Occipital lobe (tissue), 2 donors: ENCODE data around the gene IL12RB1. TPM values are rescaled to one million over a fixed set of nuclear protein-coding genes. Genes with fewer than 3 reads are reported as not detected.

ENCODE experiments used
- DNase-seq: peaks from one replicate; lab custom pipeline; 2025; lab: John Stamatoyannopoulos, UW
- total RNA-seq: library from RNA; depleted of rRNA; stranded (reverse); fragments of >200 nt; gene quantifications from one replicate; pipeline ENCODE4 v1.2.3, GENCODE V29; 2014

The IL12RB1 gene
- total RNA-seq, result 0.47 TPM

GRCh38 chr19:18086590-18087138 lies at the start of gene IL12RB1:
Gene IL12RB1, minus strand, starts transcription at chr19:18086934. Its CDS starts 111 bp downstream, at chr19:18086823.
- DNase-seq, result no peak

- DNase-seq, result no peak
Measured at GRCh38 chr19:18135712-18136584, 49.2 kb upstream of the IL12RB1 start.

GRCh38 chr19:18131841-18132596 lies 45.3 kb upstream of the IL12RB1 start:
- no peak for DNase-seq

GRCh38 chr19:18130523-18131242 lies 43.9 kb upstream of the IL12RB1 start:
- no peak for DNase-seq

GRCh38 chr19:18128805-18129204 lies 42.1 kb upstream of the IL12RB1 start:
- DNase-seq, result no peak

- DNase-seq, result no peak
Measured at GRCh38 chr19:18128044-18128443, 41.3 kb upstream of the IL12RB1 start.

- DNase-seq, result no peak
Measured at GRCh38 chr19:18126097-18126496, 39.4 kb upstream of the IL12RB1 start.

GRCh38 chr19:18123819-18124218 lies 37.1 kb upstream of the IL12RB1 start:
- no peak for DNase-seq

- DNase-seq, result no peak
Measured at GRCh38 chr19:18122860-18123795, 36.4 kb upstream of the IL12RB1 start.

GRCh38 chr19:18122424-18122823 lies 35.7 kb upstream of the IL12RB1 start:
- DNase-seq, result no peak

- DNase-seq, result no peak
Measured at GRCh38 chr19:18121166-18121565, 34.4 kb upstream of the IL12RB1 start.

GRCh38 chr19:18120127-18120526 lies 33.4 kb upstream of the IL12RB1 start:
- DNase-seq, result no peak

GRCh38 chr19:18119717-18120105 lies 33.0 kb upstream of the IL12RB1 start:
- DNase-seq, result peak; percentile 69

GRCh38 chr19:18119013-18119716 lies 32.4 kb upstream of the IL12RB1 start:
- no peak for DNase-seq

GRCh38 chr19:18118420-18119012 lies 31.8 kb upstream of the IL12RB1 start:
- DNase-seq, result no peak

GRCh38 chr19:18117692-18118378 lies 31.1 kb upstream of the IL12RB1 start:
- peak; percentile 83 for DNase-seq

GRCh38 chr19:18117364-18117691 lies 30.6 kb upstream of the IL12RB1 start:
- DNase-seq, result no peak

GRCh38 chr19:18114483-18114882 lies 27.7 kb upstream of the IL12RB1 start:
- DNase-seq, result no peak

- DNase-seq, result no peak
Measured at GRCh38 chr19:18113827-18114226, 27.1 kb upstream of the IL12RB1 start.
